Measurements from ENCODE around the gene INPP5K.
A peak's percentile ranks its signal among the peaks of the same experiment; 100 is the strongest.

INPP5K gene

GRCh38 chr17:1484676-1485422 lies 31.6 kb downstream of the INPP5K start (continued):
- TF ChIP-seq ZNF18 (tag by site-specific recombination; IDR thresholded peaks at IDR 0.05), result no peak
- no peak for TF ChIP-seq ZNF776 (tag by site-specific recombination; IDR thresholded peaks at IDR 0.05; ENCODE audit: borderline replicate concordance)
- TF ChIP-seq, protein P1, sequence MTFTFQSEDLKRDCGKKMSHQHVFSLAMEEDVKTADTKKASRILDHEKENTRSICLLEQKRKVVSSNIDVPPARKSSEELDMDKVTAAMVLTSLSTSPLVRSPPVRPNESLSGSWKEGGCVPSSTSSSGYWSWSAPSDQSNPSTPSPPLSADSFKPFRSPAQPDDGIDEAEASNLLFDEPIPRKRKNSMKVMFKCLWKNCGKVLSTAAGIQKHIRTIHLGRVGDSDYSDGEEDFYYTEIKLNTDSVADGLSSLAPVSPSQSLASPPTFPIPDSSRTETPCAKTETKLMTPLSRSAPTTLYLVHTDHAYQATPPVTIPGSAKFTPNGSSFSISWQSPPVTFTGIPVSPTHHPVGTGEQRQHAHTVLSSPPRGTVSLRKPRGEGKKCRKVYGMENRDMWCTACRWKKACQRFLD (tag by site-specific recombination; IDR thresholded peaks at IDR 0.05), result no peak
- no peak for TF ChIP-seq BCL11A (tag by site-specific recombination; IDR thresholded peaks at IDR 0.05; ENCODE audit: low read depth)
- TF ChIP-seq ZBTB20 (tag by site-specific recombination; IDR thresholded peaks at IDR 0.05), result peak; percentile 31; the same call in 1 of the 2 replicates
- TF ChIP-seq ZNF561 (tag by site-specific recombination; IDR thresholded peaks at IDR 0.05; ENCODE audit: borderline replicate concordance), result no peak
- no peak for TF ChIP-seq ZNF837 (tag by site-specific recombination; IDR thresholded peaks at IDR 0.05)
- TF ChIP-seq MEIS1 (CRISPR knock-in tag; IDR thresholded peaks at IDR 0.05; ENCODE audit: borderline replicate concordance), result no peak
- TF ChIP-seq, protein P2, sequence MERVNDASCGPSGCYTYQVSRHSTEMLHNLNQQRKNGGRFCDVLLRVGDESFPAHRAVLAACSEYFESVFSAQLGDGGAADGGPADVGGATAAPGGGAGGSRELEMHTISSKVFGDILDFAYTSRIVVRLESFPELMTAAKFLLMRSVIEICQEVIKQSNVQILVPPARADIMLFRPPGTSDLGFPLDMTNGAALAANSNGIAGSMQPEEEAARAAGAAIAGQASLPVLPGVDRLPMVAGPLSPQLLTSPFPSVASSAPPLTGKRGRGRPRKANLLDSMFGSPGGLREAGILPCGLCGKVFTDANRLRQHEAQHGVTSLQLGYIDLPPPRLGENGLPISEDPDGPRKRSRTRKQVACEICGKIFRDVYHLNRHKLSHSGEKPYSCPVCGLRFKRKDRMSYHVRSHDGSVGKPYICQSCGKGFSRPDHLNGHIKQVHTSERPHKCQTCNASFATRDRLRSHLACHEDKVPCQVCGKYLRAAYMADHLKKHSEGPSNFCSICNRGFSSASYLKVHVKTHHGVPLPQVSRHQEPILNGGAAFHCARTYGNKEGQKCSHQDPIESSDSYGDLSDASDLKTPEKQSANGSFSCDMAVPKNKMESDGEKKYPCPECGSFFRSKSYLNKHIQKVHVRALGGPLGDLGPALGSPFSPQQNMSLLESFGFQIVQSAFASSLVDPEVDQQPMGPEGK (tag by site-specific recombination; IDR thresholded peaks at IDR 0.05), result peak; percentile 70
- TF ChIP-seq ZNF785 (tag by site-specific recombination; IDR thresholded peaks at IDR 0.05), result no peak
- TF ChIP-seq, protein P3, sequence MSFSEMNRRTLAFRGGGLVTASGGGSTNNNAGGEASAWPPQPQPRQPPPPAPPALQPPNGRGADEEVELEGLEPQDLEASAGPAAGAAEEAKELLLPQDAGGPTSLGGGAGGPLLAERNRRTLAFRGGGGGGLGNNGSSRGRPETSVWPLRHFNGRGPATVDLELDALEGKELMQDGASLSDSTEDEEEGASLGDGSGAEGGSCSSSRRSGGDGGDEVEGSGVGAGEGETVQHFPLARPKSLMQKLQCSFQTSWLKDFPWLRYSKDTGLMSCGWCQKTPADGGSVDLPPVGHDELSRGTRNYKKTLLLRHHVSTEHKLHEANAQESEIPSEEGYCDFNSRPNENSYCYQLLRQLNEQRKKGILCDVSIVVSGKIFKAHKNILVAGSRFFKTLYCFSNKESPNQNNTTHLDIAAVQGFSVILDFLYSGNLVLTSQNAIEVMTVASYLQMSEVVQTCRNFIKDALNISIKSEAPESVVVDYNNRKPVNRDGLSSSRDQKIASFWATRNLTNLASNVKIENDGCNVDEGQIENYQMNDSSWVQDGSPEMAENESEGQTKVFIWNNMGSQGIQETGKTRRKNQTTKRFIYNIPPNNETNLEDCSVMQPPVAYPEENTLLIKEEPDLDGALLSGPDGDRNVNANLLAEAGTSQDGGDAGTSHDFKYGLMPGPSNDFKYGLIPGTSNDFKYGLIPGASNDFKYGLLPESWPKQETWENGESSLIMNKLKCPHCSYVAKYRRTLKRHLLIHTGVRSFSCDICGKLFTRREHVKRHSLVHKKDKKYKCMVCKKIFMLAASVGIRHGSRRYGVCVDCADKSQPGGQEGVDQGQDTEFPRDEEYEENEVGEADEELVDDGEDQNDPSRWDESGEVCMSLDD (tag by site-specific recombination; IDR thresholded peaks at IDR 0.05), result no peak
- TF ChIP-seq ZBTB49 (tag by site-specific recombination; IDR thresholded peaks at IDR 0.05; ENCODE audit: low read depth), result no peak
- no peak for TF ChIP-seq CTCF (tag by site-specific recombination; IDR thresholded peaks at IDR 0.05)
- TF ChIP-seq HOXC10 (CRISPR knock-in tag; IDR thresholded peaks at IDR 0.05), result no peak
- no peak for TF ChIP-seq ZNF660 (tag by site-specific recombination; IDR thresholded peaks at IDR 0.05)
- no peak for TF ChIP-seq ZNF600 (tag by site-specific recombination; IDR thresholded peaks at IDR 0.05)
- TF ChIP-seq, protein P4, sequence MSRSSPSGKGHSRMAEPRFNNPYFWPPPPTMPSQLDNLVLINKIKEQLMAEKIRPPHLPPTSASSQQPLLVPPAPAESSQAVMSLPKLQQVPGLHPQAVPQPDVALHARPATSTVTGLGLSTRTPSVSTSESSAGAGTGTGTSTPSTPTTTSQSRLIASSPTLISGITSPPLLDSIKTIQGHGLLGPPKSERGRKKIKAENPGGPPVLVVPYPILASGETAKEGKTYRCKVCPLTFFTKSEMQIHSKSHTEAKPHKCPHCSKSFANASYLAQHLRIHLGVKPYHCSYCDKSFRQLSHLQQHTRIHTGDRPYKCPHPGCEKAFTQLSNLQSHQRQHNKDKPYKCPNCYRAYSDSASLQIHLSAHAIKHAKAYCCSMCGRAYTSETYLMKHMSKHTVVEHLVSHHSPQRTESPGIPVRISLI (tag by site-specific recombination; IDR thresholded peaks at IDR 0.05), result no peak
- TF ChIP-seq ZNF768 (tag by site-specific recombination; IDR thresholded peaks at IDR 0.05), result no peak
- no peak for TF ChIP-seq ZNF239 (tag by site-specific recombination; IDR thresholded peaks at IDR 0.05)
- TF ChIP-seq KLF7 (tag by site-specific recombination; IDR thresholded peaks at IDR 0.05; ENCODE audit: borderline replicate concordance), result no peak
- TF ChIP-seq ZFP41 (tag by site-specific recombination; IDR thresholded peaks at IDR 0.05; ENCODE audit: borderline replicate concordance), result no peak
- TF ChIP-seq ZNF140 (tag by site-specific recombination; IDR thresholded peaks at IDR 0.05), result no peak
- TF ChIP-seq ZNF791 (tag by site-specific recombination; IDR thresholded peaks at IDR 0.05), result no peak
- 0 out of 2 replicates have a peak, but pooled peaks have one; percentile 9 for TF ChIP-seq IKZF3 (tag by site-specific recombination; IDR thresholded peaks at IDR 0.05)
- TF ChIP-seq ZNF146 (tag by site-specific recombination; IDR thresholded peaks at IDR 0.05), result no peak
- TF ChIP-seq KLF10 (tag by site-specific recombination; IDR thresholded peaks at IDR 0.05), result 0 out of 2 replicates have a peak, but pooled peaks have one; percentile 51

All from HEK293 (cell line).